Fibroblast of the conjunctiva (primary cell): ENCODE measurements around the gene MAPK8.

Source experiments
- DNase-seq: peaks from one replicate; pipeline ENCODE4 v3.0.0-alpha.2; 2010; ENCODE audit warnings: low read depth

MAPK8 gene

GRCh38 chr10:48450233-48450740 lies 143.8 kb downstream of the MAPK8 start:
- DNase-seq: no peak

- no peak for DNase-seq
Measured at GRCh38 chr10:48450741-48451466, 144.4 kb downstream of the MAPK8 start.

GRCh38 chr10:48451969-48452878 lies 145.7 kb downstream of the MAPK8 start:
- no peak for DNase-seq

GRCh38 chr10:48452879-48453412 lies 146.5 kb downstream of the MAPK8 start:
- no peak for DNase-seq

GRCh38 chr10:48453451-48454301 lies 147.2 kb downstream of the MAPK8 start:
- DNase-seq: no peak

- DNase-seq: no peak
Measured at GRCh38 chr10:48454302-48455054, 148.0 kb downstream of the MAPK8 start.

GRCh38 chr10:48455055-48455391 lies 148.5 kb downstream of the MAPK8 start:
- DNase-seq: no peak

- no peak for DNase-seq
Measured at GRCh38 chr10:48455392-48456151, 149.1 kb downstream of the MAPK8 start.

GRCh38 chr10:48456361-48456804 lies 149.9 kb downstream of the MAPK8 start:
- no peak for DNase-seq

GRCh38 chr10:48456808-48457761 lies 150.6 kb downstream of the MAPK8 start:
- DNase-seq: no peak

GRCh38 chr10:48457949-48458661 lies 151.6 kb downstream of the MAPK8 start:
- DNase-seq: no peak

GRCh38 chr10:48458662-48459048 lies 152.2 kb downstream of the MAPK8 start:
- no peak for DNase-seq

- no peak for DNase-seq
Measured at GRCh38 chr10:48459270-48460150, 153.0 kb downstream of the MAPK8 start.

- DNase-seq: no peak
Measured at GRCh38 chr10:48460182-48460581, 153.7 kb downstream of the MAPK8 start.

- DNase-seq: no peak
Measured at GRCh38 chr10:48461623-48462481, 155.4 kb downstream of the MAPK8 start.

GRCh38 chr10:48462482-48463020 lies 156.1 kb downstream of the MAPK8 start:
- no peak for DNase-seq
